ENCODE results near the gene SP8.
"Not testable (repeated sequence)": the region's sequence is repeated elsewhere in the genome, so short reads cannot be mapped to it uniquely, and the experiment has no call there.

The SP8 gene

GRCh38 chr7:20786779-20787659, at the start of gene SP8:
Gene SP8 (minus strand): TSS chr7:20786886. CDS start chr7:20786798, 88 bp downstream.
- DNase-seq (ENCODE audit: low read depth in 3 of 3), result no peak

- DNase-seq (ENCODE audit: low read depth in 3 of 3), result not testable (repeated sequence)
Observed at GRCh38 chr7:20836424-20836823, 49.7 kb upstream of the SP8 start.

GRCh38 chr7:20835111-20835750, 48.5 kb upstream of the SP8 start:
- DNase-seq (ENCODE audit: low read depth in 3 of 3), result no peak

GRCh38 chr7:20834656-20835055, 48.0 kb upstream of the SP8 start:
- no peak for DNase-seq (ENCODE audit: low read depth in 3 of 3)

GRCh38 chr7:20831956-20832355, 45.3 kb upstream of the SP8 start:
- DNase-seq (ENCODE audit: low read depth in 3 of 3), result no peak

- no peak for DNase-seq (ENCODE audit: low read depth in 3 of 3)
Observed at GRCh38 chr7:20831451-20831850, 44.8 kb upstream of the SP8 start.

GRCh38 chr7:20828947-20829346, 42.3 kb upstream of the SP8 start:
- DNase-seq (ENCODE audit: low read depth in 3 of 3), result no peak

GRCh38 chr7:20827172-20827571, 40.5 kb upstream of the SP8 start:
- no peak for DNase-seq (ENCODE audit: low read depth in 3 of 3)

- DNase-seq (ENCODE audit: low read depth in 3 of 3), result no peak
Observed at GRCh38 chr7:20826243-20826642, 39.6 kb upstream of the SP8 start.

- DNase-seq (ENCODE audit: low read depth in 3 of 3), result no peak
Observed at GRCh38 chr7:20825555-20825954, 38.9 kb upstream of the SP8 start.

- DNase-seq (ENCODE audit: low read depth in 3 of 3), result not testable (repeated sequence)
Observed at GRCh38 chr7:20821390-20821789, 34.7 kb upstream of the SP8 start.

- no peak for DNase-seq (ENCODE audit: low read depth in 3 of 3)
Observed at GRCh38 chr7:20816372-20816959, 29.8 kb upstream of the SP8 start.

GRCh38 chr7:20804345-20804744, 17.7 kb upstream of the SP8 start:
- no peak for DNase-seq (ENCODE audit: low read depth in 3 of 3)

GRCh38 chr7:20799566-20800366, 13.1 kb upstream of the SP8 start:
- no peak for DNase-seq (ENCODE audit: low read depth in 3 of 3)

- DNase-seq (ENCODE audit: low read depth in 3 of 3), result no peak
Observed at GRCh38 chr7:20798694-20799121, 12.0 kb upstream of the SP8 start.

- no peak for DNase-seq (ENCODE audit: low read depth in 3 of 3)
Observed at GRCh38 chr7:20798081-20798693, 11.5 kb upstream of the SP8 start.

GRCh38 chr7:20797462-20798080, 10.9 kb upstream of the SP8 start:
- DNase-seq (ENCODE audit: low read depth in 3 of 3), result no peak

- no peak for DNase-seq (ENCODE audit: low read depth in 3 of 3)
Observed at GRCh38 chr7:20797042-20797461, 10.4 kb upstream of the SP8 start.

- DNase-seq (ENCODE audit: low read depth in 3 of 3), result no peak
Observed at GRCh38 chr7:20796500-20796899, 9.8 kb upstream of the SP8 start.

GRCh38 chr7:20795881-20796280, 9.2 kb upstream of the SP8 start:
- DNase-seq (ENCODE audit: low read depth in 3 of 3), result no peak

- DNase-seq (ENCODE audit: low read depth in 3 of 3), result no peak
Observed at GRCh38 chr7:20795361-20795760, 8.7 kb upstream of the SP8 start.

Data from stimulated activated CD4-positive, alpha-beta T cell treated with anti-CD3 and anti-CD28 coated beads, TNF-alpha, amount 100 ng/mL, for 4 hours (primary cell).